Dedifferentiated amniotic fluid mesenchymal stem cell (primary cell): Measurements from ENCODE around the gene ACOD1.
"Not testable (repeated sequence)": the region's sequence is repeated elsewhere in the genome, so short reads cannot be mapped to it uniquely, and the experiment has no call there.

Experiments
- DNase-seq: peaks from one replicate; pipeline ENCODE4 v3.0.0-alpha.2; 2016; ENCODE audit errors: extremely low spot score

Gene ACOD1

DNA sequence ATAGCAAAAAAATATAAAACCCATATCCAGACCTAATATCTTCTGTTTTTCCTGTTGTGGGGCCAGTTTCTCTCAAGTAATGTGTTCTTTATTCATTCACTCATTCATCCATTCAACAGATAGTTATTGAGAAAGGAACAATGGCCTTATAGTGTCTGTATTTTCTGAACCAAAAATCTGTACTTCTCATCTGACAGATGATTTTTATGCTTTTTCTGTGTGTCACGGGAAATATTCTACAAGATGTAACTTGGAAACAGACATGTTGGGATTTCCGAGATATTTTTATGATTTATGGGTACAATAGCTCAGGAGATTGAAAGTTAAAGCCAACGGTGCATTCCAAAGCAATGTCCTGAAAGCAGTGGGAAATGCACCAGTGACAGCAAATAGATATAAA is 5.7 kb downstream of the ACOD1 start:
- no peak for DNase-seq

DNA sequence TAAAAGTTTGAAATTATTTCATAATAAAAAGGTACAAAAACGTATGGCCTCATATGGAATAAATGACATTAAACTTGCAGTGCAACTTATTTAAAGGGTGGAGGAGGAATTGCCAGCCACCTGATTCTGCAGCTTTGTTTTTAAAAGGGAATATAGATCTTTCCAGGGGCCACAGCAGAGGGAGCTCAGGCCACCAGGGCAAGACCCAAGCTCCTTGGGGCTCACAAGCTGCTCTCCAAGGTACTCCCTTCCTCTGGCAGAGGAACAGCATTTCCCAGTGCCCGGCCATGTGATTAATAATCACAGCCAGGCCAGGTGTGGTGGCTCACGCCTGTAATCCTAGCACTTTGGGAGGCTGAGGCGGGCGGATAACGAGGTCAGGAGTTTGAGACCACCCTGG is 6.2 kb downstream of the ACOD1 start:
- no peak for DNase-seq

DNA sequence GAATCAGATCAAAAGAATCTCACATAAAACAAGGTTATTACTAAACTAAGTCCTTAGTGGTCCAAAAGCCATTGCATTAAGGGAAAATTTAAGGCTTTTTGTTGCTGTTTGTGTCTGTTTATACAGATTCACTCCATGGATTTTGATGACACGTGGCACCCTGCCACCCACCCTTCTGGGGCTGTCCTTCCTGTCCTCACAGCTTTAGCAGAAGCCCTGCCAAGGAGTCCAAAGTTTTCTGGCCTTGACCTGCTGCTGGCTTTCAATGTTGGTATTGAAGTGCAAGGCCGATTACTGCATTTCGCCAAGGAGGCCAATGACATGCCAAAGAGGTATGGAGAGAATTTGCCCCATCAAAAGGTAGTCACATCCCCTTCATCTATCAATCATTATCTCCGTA is 6.9 kb downstream of the ACOD1 start:
- DNase-seq = no peak

DNA sequence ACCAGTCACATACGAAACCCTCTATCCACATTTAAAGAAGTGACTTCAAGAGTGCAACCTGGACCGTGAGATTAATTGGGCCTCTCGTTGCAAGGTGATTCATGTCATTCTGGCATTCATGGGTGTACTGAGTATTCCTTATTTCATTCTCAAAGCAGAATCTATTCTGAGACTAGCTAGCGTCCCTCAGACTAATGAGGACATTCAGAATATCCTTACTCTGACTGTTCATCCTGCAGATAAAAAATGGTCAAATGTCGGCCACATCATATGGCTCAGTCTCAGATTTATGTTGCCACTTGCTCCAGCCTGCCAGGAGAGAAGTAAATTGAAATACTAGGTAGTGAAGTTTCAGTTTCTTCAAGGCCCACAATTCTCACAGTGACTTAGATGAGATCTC is 7.3 kb downstream of the ACOD1 start:
- no peak for DNase-seq

DNA sequence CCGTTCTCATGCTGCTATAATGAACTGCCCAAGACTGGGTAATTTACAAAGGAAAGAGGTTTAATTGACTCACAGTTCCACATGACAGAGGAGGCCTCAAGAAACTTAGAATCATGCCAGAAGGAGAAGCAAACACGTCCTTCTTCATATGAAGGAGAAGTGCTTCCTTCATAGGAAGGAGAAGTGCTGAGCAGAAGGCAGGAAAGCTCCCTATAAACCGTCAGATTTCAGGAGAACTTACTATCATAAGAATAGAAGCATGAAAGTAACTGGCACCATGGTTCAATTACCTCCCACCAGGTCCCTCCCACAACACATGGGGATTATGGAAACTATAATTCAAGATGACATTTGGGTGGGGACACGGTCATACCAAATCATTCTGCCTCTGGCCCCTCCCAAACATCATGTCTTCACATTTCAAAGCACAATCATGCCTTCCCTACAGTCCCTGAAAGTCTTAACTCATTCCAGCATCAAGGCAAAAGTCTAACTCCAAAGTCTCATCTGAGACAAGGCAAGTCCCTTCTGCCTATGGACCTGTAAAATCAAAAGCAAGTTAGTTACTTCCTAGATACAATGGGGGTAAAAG is 10.6 kb downstream of the ACOD1 start:
- no peak for DNase-seq

DNA sequence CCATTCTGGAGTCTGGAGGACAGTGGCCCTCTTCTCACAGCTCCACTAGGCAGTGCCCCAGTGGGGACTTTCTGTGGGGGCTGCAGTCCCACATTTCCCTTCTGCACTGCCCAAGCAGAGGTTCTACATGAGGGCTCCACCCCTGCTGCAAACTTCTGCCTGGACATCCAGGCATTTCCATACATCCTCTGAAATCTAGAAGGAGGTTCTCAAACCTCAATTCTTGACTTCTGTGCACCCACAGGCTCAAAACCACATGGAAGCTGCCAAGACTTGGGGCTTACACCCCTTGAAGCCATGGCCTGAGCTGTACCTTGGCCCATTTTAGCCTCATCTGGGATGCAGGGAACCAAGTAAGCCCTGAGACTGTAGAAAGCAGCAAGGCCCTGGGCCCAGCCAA is 11.4 kb downstream of the ACOD1 start:
- not testable (repeated sequence) for DNase-seq

DNA sequence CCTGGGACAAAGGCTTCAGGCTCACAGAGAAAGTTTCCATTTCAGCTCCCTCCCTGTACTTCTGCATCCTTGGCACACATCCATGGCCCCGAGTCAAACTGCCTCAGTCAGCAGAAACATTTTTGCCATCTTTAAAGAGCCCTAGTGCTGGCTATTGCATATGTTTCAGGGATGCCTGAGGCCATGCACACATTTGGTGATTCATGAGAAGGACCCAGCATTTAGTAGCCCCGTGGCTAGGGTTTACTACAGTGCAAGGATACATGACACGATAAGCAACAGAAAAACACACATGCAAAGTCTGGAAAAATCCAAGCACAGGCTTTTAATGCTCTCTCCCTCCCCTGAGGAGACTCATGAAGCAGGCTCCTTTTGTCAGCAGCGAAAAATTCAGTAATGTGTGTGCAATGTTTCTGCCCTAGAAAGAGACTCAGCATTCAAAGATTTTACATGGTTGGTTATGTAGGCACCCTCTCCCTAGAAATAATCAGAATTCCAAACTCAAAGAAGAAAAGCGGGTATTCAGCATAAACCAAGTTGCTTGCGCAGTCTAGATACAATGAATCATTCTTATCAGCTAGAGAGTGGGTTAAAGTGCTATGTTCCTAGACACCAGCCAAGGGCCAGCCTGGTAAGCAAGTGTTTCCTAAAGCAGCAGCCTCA is 17.6 kb downstream of the ACOD1 start:
- DNase-seq = peak; percentile 83

DNA sequence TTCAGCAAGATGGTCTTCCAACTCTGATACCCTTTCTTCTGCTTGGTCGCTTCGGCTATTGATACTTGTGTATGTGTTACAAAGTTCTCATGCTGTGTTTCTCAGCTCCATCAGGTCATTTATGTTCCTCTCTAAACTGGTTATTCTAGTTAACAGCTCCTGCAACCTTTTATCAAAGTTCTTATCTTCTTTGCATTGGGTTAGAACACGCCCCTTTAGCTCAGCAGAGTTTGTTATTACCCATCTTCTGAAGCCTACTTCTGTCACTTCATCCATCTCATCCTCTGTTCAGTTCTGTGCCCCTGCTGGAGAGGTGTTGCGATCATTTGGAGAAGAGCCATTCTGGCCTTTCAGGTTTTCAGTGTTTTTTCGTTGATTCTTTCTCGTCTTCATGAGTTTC is 18.7 kb downstream of the ACOD1 start:
- DNase-seq = no peak

DNA sequence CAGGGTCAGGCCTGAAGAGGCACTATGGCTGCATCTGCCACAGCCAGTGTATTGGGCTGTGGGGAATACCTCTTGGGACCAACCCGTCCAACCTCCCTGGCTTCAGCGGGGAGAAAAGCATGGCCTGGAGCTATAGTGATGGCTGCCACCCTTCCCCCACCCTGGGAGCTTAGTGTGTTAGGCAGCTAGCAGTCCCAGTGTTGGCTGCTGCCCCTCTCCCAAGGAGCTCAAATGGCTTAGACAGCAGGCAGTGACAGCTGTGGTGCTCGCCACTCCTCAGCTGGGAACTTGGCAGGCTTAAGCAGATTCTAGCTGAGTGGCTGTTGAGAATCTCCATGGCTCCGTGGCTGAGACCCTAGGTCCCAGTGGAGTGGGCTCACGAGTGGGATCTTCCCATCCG is 19.7 kb downstream of the ACOD1 start:
- no peak for DNase-seq

DNA sequence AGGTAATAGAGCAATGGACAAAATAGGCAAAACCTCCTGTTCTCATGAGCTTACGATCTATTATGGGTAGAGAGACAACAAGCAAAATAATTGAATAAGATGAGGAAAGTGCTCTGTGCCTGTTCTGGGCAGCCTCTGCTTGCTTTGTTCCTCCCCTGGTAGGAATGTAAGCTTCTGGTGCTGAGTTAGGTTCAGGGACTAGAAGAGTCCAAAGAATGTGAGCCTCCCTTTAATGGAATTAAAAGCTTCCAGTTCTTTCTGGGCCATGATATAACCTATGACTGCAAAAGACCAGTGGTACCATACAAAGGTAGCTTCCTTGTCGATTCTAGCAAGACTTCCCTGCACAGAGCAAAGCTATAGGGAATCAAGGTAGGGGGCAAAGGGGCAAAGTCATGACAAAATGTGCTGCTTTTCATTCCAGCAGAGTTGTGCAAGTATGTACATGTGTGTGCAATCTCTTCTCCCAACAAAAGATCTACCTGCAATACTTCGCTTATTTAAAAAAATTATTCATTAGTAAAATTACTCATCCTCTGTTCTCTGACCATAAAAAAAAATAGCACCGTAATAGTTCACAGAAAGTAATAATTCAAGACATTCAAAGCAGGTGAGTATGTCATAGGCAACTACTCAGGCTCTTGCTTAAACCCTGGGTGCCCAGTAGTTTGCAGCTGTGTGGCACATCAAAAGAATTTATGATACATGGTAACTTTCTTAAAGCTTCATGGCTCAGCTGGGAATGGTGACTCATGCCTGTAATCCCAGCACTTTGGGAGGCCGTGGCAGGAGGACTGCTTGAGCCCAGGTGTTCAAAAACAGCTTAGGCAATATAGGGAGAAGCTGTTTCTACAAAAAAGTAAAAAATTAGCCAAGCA is 21.4 kb downstream of the ACOD1 start:
- no peak for DNase-seq

DNA sequence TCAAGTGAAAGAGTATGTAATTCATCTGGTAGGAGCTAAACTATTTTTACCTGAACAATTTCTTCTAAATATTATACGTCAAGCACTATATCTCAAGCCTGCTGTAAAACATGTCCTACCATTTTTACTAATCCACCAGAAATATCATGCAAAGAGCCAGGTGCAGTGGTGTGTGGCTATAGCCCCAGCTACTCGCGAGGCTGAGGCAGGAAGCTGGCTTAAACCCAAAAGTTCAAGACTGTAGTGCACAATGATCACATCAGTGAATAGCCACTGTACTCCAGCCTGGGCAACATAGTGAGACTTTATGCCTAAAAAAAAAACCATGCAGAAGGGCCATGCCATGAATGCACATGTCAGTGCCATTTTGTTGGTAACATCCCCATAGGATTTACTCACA is 22.9 kb downstream of the ACOD1 start:
- DNase-seq = no peak

DNA sequence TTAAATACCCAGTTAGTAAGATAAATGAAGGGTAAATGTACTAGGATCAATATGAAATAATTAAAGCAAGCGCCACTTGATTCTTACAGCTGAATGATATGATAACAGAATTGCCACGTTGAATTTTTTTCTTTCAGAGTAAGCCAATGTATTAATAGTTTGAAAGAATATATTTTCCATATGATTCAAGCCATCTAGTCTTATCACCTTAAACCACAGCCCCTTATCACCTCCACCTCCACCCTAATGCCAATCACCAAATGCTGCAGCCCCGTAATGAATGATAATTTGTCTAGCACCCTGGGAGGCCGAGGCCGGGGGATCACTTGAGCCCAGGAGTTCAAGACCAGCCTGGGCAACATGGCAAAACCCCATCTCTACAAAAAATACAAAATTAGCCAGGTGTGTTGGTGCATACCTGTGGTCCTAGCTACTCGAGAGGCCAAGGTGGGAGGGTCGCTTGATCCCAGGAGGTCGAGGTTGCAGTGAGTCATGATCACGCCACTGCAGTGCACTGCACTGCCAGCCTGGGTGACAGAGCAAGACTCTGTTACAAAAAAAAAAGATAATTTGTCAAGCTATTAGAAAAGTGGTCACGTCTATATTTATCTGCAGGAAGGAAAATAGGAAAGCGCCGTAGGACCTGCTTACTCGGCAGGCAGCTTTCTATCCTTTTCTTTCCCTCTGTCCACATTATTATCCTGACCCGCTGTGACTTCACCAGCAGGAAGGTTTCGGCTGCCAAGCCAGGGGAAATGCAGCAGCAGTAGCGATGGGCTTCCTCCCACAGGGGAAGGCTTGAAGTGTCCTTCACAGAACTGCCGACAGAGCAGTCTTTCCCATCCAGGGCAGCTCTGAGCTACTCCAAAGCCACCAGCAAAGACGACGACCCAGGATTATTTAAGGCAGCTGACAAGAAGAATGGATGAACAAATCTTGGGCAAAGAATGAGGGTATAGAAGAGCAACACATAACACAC is 23.8 kb downstream of the ACOD1 start:
- DNase-seq = no peak

DNA sequence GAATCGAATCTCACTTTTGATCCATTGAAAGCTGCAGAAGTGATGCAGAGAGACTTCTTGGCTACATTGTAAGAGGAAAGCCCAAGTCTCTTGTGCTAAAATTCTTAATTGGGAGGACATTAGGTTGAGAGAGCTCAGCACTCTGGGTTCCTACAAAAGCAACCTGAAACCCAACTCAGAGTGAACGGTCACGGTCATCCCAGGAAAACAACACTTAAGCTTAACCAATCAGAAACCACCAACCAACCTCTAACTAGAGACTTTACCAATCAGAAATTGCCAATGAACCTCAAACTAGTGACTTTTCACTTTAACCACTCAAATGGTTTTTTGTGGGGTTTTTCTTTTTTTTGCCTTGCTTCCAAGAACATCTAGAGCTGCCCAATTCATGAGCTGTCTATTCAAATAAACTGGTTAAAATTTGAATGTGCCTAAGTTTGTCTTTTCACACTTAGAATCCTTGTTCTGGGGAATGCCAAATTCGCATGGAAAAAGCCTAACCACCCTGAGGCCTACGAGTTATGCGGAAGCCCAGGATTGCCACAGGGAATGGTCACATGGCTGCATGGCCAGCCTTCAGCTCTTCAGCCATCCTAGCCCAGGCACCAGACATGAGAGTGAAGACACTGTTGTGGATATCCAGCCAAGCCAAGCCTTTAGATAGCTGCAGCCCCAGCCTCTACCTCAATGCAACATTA is 25.8 kb downstream of the ACOD1 start:
- DNase-seq = no peak

DNA sequence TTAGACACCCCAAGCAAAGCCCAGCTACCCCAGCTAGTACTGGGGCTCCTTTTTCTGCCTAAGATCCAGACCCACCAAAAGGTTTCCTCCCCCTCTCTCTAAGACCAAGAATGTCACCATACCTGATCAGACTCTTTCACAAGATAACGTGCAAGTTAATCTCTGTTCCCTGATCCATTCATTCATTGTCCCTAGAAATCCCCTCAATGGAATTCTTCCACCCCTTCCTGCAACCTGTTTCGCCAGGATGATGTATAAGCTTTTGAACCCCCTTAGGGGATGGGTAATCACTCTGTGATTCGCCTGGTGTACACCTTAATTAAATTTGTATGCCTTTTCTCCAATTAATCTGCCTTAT is 26.3 kb downstream of the ACOD1 start:
- no peak for DNase-seq

DNA sequence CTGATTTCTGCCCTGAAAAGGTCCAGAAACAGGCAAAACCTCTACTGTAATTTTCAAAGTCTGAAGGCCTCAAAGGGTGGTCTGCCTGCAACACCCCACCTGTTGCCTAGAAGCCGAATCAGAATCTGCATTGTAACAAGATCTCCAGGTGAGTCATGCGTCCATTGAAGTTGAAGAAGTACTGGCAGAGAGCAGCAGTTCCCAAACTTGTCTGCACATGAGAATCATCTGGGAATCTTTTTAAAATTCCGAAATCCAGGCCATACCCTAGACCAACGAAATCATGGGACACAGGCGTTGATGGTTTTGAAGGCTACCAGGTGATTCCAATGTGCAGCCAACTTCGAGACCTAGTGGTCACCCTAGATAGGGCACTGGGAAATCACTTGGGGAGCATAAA is 27.6 kb downstream of the ACOD1 start:
- DNase-seq = no peak

DNA sequence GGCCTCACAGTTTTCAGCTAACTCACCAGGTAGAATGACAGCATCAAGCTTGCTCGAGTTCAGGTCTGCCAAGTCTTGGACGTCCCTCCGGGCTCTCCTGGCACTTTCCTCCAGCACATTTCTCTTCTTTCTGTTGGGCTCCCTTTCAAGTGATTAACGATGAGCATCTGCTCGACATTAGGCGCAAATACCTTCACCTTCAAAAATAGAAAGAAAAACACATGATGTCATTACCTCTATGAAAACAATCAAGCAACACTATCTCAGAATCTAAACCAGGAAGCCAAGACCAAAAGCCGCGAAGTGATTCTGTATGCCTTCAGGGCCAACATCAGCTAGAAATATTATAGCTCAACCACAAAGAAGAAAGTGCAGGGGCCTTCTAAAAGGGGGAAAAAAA is 28.2 kb downstream of the ACOD1 start:
- DNase-seq = no peak

DNA sequence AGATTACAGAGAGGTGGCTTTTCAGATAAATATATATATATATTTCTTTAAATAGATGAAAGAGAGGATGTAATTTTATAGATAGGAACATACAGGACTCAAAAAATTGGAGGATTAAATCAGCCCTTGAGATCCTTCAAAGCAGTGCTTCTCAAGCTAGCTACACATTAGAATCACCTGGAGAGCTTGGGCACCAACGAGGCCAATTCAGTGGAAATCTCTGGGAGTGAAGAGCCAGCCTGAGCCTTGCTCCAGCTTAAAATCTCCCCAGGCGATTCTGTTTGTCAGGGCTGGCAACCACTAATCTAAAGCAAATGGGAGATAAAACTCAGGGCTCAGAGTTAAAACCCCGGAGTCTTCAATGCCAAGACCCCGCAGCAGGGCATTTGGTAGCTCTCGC is 28.6 kb downstream of the ACOD1 start:
- DNase-seq = no peak

DNA sequence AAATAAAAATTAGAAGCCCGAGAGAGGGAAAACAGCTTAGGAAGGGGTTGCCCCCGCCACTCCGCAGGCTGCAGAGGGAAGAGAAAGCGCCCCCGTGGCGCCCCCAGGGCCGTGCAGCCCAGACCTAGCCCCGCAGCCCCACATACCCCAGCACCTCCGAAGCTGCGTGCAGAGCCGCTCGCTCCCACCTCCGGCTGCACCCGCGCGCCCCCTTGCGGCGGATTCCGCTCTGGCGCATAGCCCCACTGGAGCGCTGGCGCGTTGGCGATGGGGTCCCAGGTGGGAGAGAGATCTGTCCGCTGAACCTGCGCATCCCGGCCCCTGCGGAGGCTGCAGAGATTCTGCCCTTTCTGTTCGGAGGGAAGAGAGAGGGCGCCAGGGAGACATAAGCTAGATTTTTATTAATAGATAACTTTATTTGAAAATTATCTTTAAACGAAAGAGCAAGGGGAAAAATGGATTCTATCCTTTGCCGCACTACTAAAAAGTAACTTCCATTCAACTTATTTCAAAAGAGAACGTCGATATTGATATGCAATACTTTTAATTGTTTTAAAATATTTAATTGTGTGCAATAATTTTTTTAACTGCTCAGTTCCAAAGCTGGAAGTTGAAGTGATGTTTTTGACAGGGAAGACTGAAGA is 31.9 kb downstream of the ACOD1 start:
- peak; percentile 31 for DNase-seq

DNA sequence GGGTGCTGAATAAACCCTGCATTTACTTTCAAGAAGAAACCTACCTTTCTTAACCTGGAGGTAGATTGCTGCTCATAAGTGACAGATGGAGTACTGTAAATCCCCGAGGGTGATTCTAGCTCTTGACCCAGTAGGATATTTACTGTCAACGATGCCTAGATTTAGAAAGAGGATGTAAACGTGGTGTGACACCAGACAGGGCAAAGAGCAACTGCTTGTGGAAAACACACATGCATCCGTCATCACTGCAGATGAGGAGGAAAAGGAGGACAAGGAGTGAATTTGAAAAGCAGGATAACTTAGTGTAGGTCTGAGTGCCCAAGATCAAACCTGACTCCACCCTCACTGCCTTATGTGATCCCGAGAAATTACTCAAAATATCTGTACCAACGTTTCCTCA is 33.8 kb downstream of the ACOD1 start:
- DNase-seq = no peak

DNA sequence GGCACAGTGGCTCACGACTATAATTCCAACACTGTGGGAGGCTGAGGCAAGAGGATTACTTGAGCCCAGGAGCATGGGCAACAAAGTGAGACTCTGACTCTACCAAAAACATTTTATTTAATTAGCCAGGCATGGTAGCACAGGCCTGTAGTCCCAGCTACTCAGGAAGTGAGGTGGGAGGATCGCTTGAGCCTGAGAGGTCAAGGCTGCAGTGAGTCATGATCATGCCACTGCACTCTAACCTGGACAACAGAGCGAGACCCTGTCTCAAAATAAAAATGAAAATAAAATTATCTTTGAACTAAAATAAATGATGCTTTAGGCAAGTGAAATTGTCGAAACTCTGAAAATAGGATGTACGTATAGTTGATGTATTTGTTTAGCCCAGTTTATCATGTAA is 35.4 kb downstream of the ACOD1 start:
- DNase-seq = no peak

DNA sequence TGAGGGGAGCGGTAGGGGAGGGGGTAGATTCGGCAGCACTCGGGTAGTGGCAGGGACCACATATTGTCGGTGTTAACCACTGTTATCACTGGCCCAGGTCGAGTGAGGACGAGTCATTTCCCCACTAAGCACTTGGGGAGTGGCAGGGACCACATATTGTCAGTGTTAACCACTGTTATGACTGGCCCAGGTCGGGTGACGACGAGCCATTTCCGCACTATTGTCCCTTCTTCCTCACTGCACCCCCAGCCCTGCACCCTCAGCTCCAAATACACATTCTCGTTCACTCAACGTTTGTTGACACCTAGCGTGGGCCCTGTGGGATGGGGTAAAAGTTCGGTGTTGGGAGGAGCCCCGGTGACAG is 43.1 kb downstream of the ACOD1 start:
- DNase-seq = no peak
